MM.1S (cell line): Measurements from ENCODE around the gene SUSD1.

Source experiments
- EZH2 ChIP-seq: fragments of 300-600 bp; sonication (generic); optimal IDR thresholded peaks from 2 replicates; pipeline ENCODE3; 2017; ENCODE audit warnings: low read depth, mild to moderate bottlenecking, antibody characterized with exemption, low read length, mixed read lengths
- EZH2phosphoT487 ChIP-seq: fragments of 300-600 bp; sonication (generic); IDR thresholded peaks from 2 replicates; pipeline ENCODE4 v1.6.1; 2018; ENCODE audit warnings: antibody characterized with exemption, low read length
- TF ChIP-seq, protein P1 (sequence below): fragments of 300-600 bp; sonication (generic); IDR thresholded peaks from 2 replicates; pipeline ENCODE4 v1.5.1; 2016; ENCODE audit warnings: antibody characterized with exemption, low read length, mixed read lengths

DNA sequence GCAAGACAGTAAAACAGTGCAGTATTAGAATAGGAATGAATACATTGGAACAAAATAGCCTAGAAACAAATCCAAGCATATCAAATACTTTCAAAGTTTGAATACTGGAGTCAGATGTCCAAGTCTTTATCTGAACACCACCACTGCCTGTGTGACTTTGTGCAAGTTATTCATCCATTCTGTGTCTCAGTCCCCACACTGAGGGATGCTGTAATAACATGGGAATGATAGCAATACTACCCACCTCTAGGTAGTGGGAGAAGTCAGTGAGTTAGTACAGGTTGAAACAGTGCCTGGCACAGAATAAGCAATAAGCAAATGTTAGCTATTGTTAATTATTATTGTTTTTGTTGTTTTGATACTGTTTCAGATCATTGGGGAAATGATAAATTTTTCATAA is 130.9 kb downstream of the SUSD1 start:
- TF ChIP-seq, protein P1, sequence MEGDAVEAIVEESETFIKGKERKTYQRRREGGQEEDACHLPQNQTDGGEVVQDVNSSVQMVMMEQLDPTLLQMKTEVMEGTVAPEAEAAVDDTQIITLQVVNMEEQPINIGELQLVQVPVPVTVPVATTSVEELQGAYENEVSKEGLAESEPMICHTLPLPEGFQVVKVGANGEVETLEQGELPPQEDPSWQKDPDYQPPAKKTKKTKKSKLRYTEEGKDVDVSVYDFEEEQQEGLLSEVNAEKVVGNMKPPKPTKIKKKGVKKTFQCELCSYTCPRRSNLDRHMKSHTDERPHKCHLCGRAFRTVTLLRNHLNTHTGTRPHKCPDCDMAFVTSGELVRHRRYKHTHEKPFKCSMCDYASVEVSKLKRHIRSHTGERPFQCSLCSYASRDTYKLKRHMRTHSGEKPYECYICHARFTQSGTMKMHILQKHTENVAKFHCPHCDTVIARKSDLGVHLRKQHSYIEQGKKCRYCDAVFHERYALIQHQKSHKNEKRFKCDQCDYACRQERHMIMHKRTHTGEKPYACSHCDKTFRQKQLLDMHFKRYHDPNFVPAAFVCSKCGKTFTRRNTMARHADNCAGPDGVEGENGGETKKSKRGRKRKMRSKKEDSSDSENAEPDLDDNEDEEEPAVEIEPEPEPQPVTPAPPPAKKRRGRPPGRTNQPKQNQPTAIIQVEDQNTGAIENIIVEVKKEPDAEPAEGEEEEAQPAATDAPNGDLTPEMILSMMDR, result no peak
- TF ChIP-seq EZH2phosphoT487, result no peak
- no peak for TF ChIP-seq EZH2
